ENCODE results near the gene GDF11. TPM values are rescaled to one million over a fixed set of nuclear protein-coding genes. Genes with fewer than 3 reads are reported as not detected.

GDF11 gene
- total RNA-seq, 1 donor from 2014 or later, result 50.3 TPM

GRCh38 chr12:55736076-55736475, 6.8 kb upstream of the GDF11 start:
- Mint-ChIP-seq H3K27me3 (no peaks in the 10 kb centered on the region), H3K27ac (no peak overlapping the region), H3K4me3 (ENCODE audit: low read depth) (no peak overlapping the region), H3K9me3 (ENCODE audit: low read depth) (no peaks in the 10 kb centered on the region), H3K36me3 (ENCODE audit: insufficient read depth) (no peaks in the 10 kb centered on the region), H3K4me1 (ENCODE audit: low read depth) (peaks cover 13% of the 10 kb centered on the region)
- no peak for TF ChIP-seq CTCF (IDR thresholded peaks at IDR 0.05; ENCODE audit: unreplicated experiment)
- no peak for DNase-seq (ENCODE audit: low spot score, unreplicated experiment)

GRCh38 chr12:55736780-55737580, 5.9 kb upstream of the GDF11 start:
- Mint-ChIP-seq H3K4me3 (ENCODE audit: low read depth) (peak overlapping the region; percentile 50), H3K27me3 (peaks cover 3% of the 10 kb centered on the region), H3K9me3 (ENCODE audit: low read depth) (no peaks in the 10 kb centered on the region), H3K4me1 (ENCODE audit: low read depth) (peaks cover 17% of the 10 kb centered on the region), H3K36me3 (ENCODE audit: insufficient read depth) (no peaks in the 10 kb centered on the region), H3K27ac (peak overlapping the region; percentile 69)
- TF ChIP-seq CTCF (IDR thresholded peaks at IDR 0.05; ENCODE audit: unreplicated experiment), result peak; percentile 76
- peak; percentile 49 for DNase-seq (ENCODE audit: low spot score, unreplicated experiment)

GRCh38 chr12:55737581-55738122, 5.3 kb upstream of the GDF11 start:
- Mint-ChIP-seq H3K27me3 (peaks cover 4% of the 10 kb centered on the region), H3K9me3 (ENCODE audit: low read depth) (no peaks in the 10 kb centered on the region), H3K36me3 (ENCODE audit: insufficient read depth) (no peaks in the 10 kb centered on the region), H3K27ac (peak overlapping the region; percentile 95), H3K4me1 (ENCODE audit: low read depth) (peaks cover 22% of the 10 kb centered on the region), H3K4me3 (ENCODE audit: low read depth) (peak overlapping the region; percentile 78)
- DNase-seq (ENCODE audit: low spot score, unreplicated experiment), result no peak
- TF ChIP-seq CTCF (IDR thresholded peaks at IDR 0.05; ENCODE audit: unreplicated experiment), result no peak

GRCh38 chr12:55738123-55739024, 4.5 kb upstream of the GDF11 start:
- Mint-ChIP-seq H3K9me3 (ENCODE audit: low read depth) (no peaks in the 10 kb centered on the region), H3K27me3 (peaks cover 4% of the 10 kb centered on the region), H3K27ac (peak overlapping the region; percentile 95), H3K36me3 (ENCODE audit: insufficient read depth) (no peaks in the 10 kb centered on the region), H3K4me3 (ENCODE audit: low read depth) (peak overlapping the region; percentile 78), H3K4me1 (ENCODE audit: low read depth) (peaks cover 24% of the 10 kb centered on the region)
- peak; percentile 58 for DNase-seq (ENCODE audit: low spot score, unreplicated experiment)
- peak; percentile 90 for TF ChIP-seq CTCF (IDR thresholded peaks at IDR 0.05; ENCODE audit: unreplicated experiment)

- H3K27ac Mint-ChIP-seq, result no peak overlapping the region
- no peak for DNase-seq (ENCODE audit: low spot score, unreplicated experiment)
- peaks cover 24% of the 10 kb centered on the region for H3K4me1 Mint-ChIP-seq (ENCODE audit: low read depth)
- no peaks in the 10 kb centered on the region for H3K36me3 Mint-ChIP-seq (ENCODE audit: insufficient read depth)
- no peak for TF ChIP-seq CTCF (IDR thresholded peaks at IDR 0.05; ENCODE audit: unreplicated experiment)
- peak overlapping the region; percentile 78 for H3K4me3 Mint-ChIP-seq (ENCODE audit: low read depth)
- no peaks in the 10 kb centered on the region for H3K9me3 Mint-ChIP-seq (ENCODE audit: low read depth)
- H3K27me3 Mint-ChIP-seq, result peaks cover 4% of the 10 kb centered on the region
These were observed 3.9 kb upstream of the GDF11 start for GRCh38 chr12:55739025-55739378.

All from progenitor cell of endocrine pancreas (in vitro differentiated cells).